GM23338 (cell line): Measurements from ENCODE around the gene SRGAP1. TPM values are rescaled to one million over a fixed set of nuclear protein-coding genes. Genes with fewer than 3 reads are reported as not detected.
A peak's percentile ranks its signal among the peaks of the same experiment; 100 is the strongest.

Experiments
- ATAC-seq: fragments of 200-7000 bp; cut with Tn5 transposase; 3 replicates; pipeline ENCODE4 v1.9.1; 2020
- DNase-seq: peaks from one replicate; pipeline ENCODE4 v3.0.0-alpha.2; 2015; ENCODE audit warnings: low spot score
- H2AFZ ChIP-seq: fragments of 200-600 bp; sonication (generic); 2 replicates; pipeline ENCODE4 v1.8.0; 2016; ENCODE audit warnings: antibody characterized with exemption, mild to moderate bottlenecking, moderate library complexity
- H3F3A ChIP-seq: fragments of 200-600 bp; sonication (generic); replicated peaks from 2 replicates; pipeline ENCODE4 v1.8.0; 2017; ENCODE audit warnings: antibody characterized with exemption, mixed run types, low read depth
- H3K27ac ChIP-seq: fragments of 200-600 bp; sonication (generic); 2 replicates; pipeline ENCODE4 v1.6.1; 2016; ENCODE audit warnings: low read depth
- H3K27me3 ChIP-seq: fragments of 200-600 bp; sonication (generic); 2 replicates; pipeline ENCODE4 v1.8.0; 2016; ENCODE audit warnings: mild to moderate bottlenecking, mixed run types, moderate library complexity; ENCODE audit not compliant: insufficient read depth
- H3K36me3 ChIP-seq: fragments of 200-600 bp; sonication (generic); 2 replicates; pipeline ENCODE4 v1.8.0; 2016; ENCODE audit warnings: mild to moderate bottlenecking; ENCODE audit not compliant: insufficient read depth
- H3K4me1 ChIP-seq: fragments of 200-600 bp; sonication (generic); 2 replicates; pipeline ENCODE4 v1.8.0; 2016; ENCODE audit warnings: mild to moderate bottlenecking, moderate library complexity; ENCODE audit not compliant: insufficient read depth
- H3K4me2 ChIP-seq: fragments of 200-600 bp; sonication (generic); 2 replicates; pipeline ENCODE4 v1.7.1; 2017; ENCODE audit warnings: mixed run types
- H3K4me3 ChIP-seq: fragments of 200-600 bp; sonication (generic); 2 replicates; pipeline ENCODE4 v1.6.1; 2016; ENCODE audit warnings: mixed run types
- H3K79me2 ChIP-seq: fragments of 200-600 bp; sonication (generic); replicated peaks from 2 replicates; pipeline ENCODE4 v1.8.0; 2017; ENCODE audit warnings: mild to moderate bottlenecking; ENCODE audit not compliant: insufficient read depth
- H3K9me2 ChIP-seq: fragments of 200-600 bp; sonication (generic); 2 replicates; pipeline ENCODE4 v1.8.0; 2017; ENCODE audit not compliant: insufficient read depth
- H4K20me1 ChIP-seq: fragments of 200-600 bp; sonication (generic); replicated peaks from 2 replicates; pipeline ENCODE4 v1.8.0; 2017; ENCODE audit warnings: mild to moderate bottlenecking; ENCODE audit not compliant: insufficient read depth
- H3K27ac Mint-ChIP-seq: 2 replicates; pipeline ENCODE4 v1.8.0; 2020; ENCODE audit warnings: inconsistent platforms, mild to moderate bottlenecking, moderate library complexity, mixed read lengths
- H3K27me3 Mint-ChIP-seq: 3 replicates; pipeline ENCODE4 v1.8.0; 2022; ENCODE audit warnings: low read depth, mild to moderate bottlenecking, moderate library complexity, mixed read lengths, inconsistent platforms; ENCODE audit not compliant: insufficient read depth, poor library complexity
- H3K36me3 Mint-ChIP-seq: 3 replicates; pipeline ENCODE4 v1.8.0; 2021; ENCODE audit warnings: low read depth, mild to moderate bottlenecking, inconsistent platforms, moderate library complexity, mixed read lengths
- H3K4me1 Mint-ChIP-seq: 3 replicates; pipeline ENCODE4 v1.8.0; 2020; ENCODE audit warnings: mild to moderate bottlenecking, inconsistent platforms, mixed read lengths
- H3K4me3 Mint-ChIP-seq: 3 replicates; pipeline ENCODE4 v1.8.0; 2021; ENCODE audit warnings: moderate library complexity, mild to moderate bottlenecking, inconsistent platforms, mixed read lengths
- H3K9me3 Mint-ChIP-seq: 3 replicates; pipeline ENCODE4 v1.8.0; 2020; ENCODE audit warnings: moderate library complexity, mild to moderate bottlenecking, inconsistent platforms, mixed read lengths
- CREB1 ChIP-seq: fragments of 250-450 bp; sonication (Bioruptor Pico); IDR thresholded peaks from 2 replicates; pipeline ENCODE4 v1.5.0; 2020; ENCODE audit warnings: low read depth, mild to moderate bottlenecking, moderate library complexity
- CTCF ChIP-seq, 2 experiments: fragments of 200-600 bp in 1 of 2; sonication (generic) in 1 of 2; conservative IDR thresholded peaks; 2 replicates each; pipeline versions ENCODE4 v1.5.1 to v1.6.1; 2016 to 2017; ENCODE audit warnings: antibody characterized with exemption in 2 of 2, low read depth in 2 of 2, mild to moderate bottlenecking in 2 of 2, moderate library complexity in 1 of 2
- EZH2 ChIP-seq: fragments of 200-600 bp; sonication (generic); IDR thresholded peaks from one replicate; pipeline ENCODE4 v1.8.0; 2017; ENCODE audit warnings: antibody characterized with exemption, mild to moderate bottlenecking, low read depth; ENCODE audit not compliant: unreplicated experiment
- EZH2phosphoT487 ChIP-seq: fragments of 200-600 bp; sonication (generic); IDR thresholded peaks from one replicate; pipeline ENCODE4 v1.8.1; 2018; ENCODE audit warnings: antibody characterized with exemption; ENCODE audit not compliant: unreplicated experiment
- JUNB ChIP-seq: IDR thresholded peaks from one replicate; pipeline ENCODE4 v1.6.1; 2016; ENCODE audit warnings: antibody characterized with exemption; ENCODE audit not compliant: unreplicated experiment
- NANOG ChIP-seq: IDR thresholded peaks from 2 replicates; pipeline ENCODE4 v1.6.1; 2016; ENCODE audit warnings: antibody characterized with exemption, borderline replicate concordance
- POLR2AphosphoS5 ChIP-seq: IDR thresholded peaks from 2 replicates; pipeline ENCODE4 v1.6.1; 2016; ENCODE audit warnings: antibody characterized with exemption, low read depth
- STAT1 ChIP-seq: IDR thresholded peaks from one replicate; pipeline ENCODE4 v1.6.1; 2016; ENCODE audit warnings: antibody characterized with exemption; ENCODE audit not compliant: unreplicated experiment
- ZNF114 ChIP-seq: fragments of 250-450 bp; sonication (Bioruptor Pico); IDR thresholded peaks from 2 replicates; pipeline ENCODE4 v1.5.0; 2020; ENCODE audit warnings: mild to moderate bottlenecking, moderate library complexity
- ZNF462 ChIP-seq: fragments of 250-450 bp; sonication (Bioruptor Pico); IDR thresholded peaks from 2 replicates; pipeline ENCODE4 v1.5.0; 2020; ENCODE audit warnings: mild to moderate bottlenecking, moderate library complexity
- polyA plus RNA-seq: library from polyadenylated mRNA; unstranded; fragments of >200 nt; fragmentation: Nextera tagmentation; extraction: Ambion mirVana; gene quantifications from 2 replicates; pipeline ENCODE4 v1.2.1, GENCODE V29; 2016
- total RNA-seq: library from RNA; depleted of rRNA; stranded (reverse); fragments of >200 nt; shearing (Covaris generic); gene quantifications from 2 replicates; pipeline ENCODE4 v1.2.3, GENCODE V29; 2014
- TF ChIP-seq, protein P1 (sequence below): IDR thresholded peaks from 2 replicates; pipeline ENCODE4 v1.6.1; 2016; ENCODE audit warnings: antibody characterized with exemption

Gene SRGAP1
- total and polyA plus RNA-seq, 2 experiments from 2014 or later: 6.1 to 8.1 TPM

DNA sequence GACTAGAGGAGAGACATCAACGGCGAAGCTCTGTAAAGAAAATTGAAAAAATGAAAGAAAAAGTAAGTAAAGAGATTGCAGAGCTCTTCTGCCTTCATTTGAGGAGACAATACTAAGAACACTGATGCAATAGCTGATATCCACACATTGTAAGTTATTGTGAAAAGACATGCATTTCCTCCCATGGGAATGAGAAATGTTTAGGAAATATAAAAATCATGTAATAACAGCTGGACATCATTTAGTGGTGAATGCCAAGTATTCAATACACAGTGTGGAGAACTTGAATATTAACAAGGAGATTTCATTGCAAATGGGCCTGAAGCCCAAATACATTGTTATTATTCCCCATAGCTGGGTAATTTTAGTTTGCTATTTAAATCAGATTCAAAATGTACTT is 198.4 kb downstream of the SRGAP1 start:
- H3K27me3 Mint-ChIP-seq: no peaks in the 10 kb centered on the region
- H3K27me3 ChIP-seq: no peaks in the 10 kb centered on the region
- H3K36me3 ChIP-seq: no peaks in the 10 kb centered on the region
- H4K20me1 ChIP-seq: no peaks in the 10 kb centered on the region
- no peaks in the 10 kb centered on the region for H3K79me2 ChIP-seq
- peak overlapping the region; percentile 89 for H3K27ac Mint-ChIP-seq
- H3F3A ChIP-seq: no peaks in the 10 kb centered on the region
- no peak overlapping the region for H3K4me2 ChIP-seq
- no peak overlapping the region for H3K27ac ChIP-seq
- peaks cover 29% of the 10 kb centered on the region for H3K4me1 Mint-ChIP-seq
- H3K4me1 ChIP-seq: peaks cover 20% of the 10 kb centered on the region
- H3K4me3 ChIP-seq: no peak overlapping the region
- H3K4me3 Mint-ChIP-seq: no peak overlapping the region
- no peak overlapping the region for H2AFZ ChIP-seq
- no peaks in the 10 kb centered on the region for H3K9me2 ChIP-seq
- no peaks in the 10 kb centered on the region for H3K9me3 Mint-ChIP-seq
- ATAC-seq (no peak), DNase-seq (no peak)
- TF ChIP-seq CREB1 (CRISPR knock-in tag) (no peak), ZNF462 (CRISPR knock-in tag) (no peak), EZH2phosphoT487 (no peak), JUNB (no peak), STAT1 (no peak), POLR2AphosphoS5 (no peak), CTCF (conservative IDR thresholded peaks at IDR 0.05; ENCODE audit: low read depth in 2 of 2) (no peak), NANOG (no peak), EZH2 (no peak), ZNF114 (CRISPR knock-in tag) (no peak)
- TF ChIP-seq, protein P1, sequence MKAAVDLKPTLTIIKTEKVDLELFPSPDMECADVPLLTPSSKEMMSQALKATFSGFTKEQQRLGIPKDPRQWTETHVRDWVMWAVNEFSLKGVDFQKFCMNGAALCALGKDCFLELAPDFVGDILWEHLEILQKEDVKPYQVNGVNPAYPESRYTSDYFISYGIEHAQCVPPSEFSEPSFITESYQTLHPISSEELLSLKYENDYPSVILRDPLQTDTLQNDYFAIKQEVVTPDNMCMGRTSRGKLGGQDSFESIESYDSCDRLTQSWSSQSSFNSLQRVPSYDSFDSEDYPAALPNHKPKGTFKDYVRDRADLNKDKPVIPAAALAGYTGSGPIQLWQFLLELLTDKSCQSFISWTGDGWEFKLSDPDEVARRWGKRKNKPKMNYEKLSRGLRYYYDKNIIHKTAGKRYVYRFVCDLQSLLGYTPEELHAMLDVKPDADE: no peak
- no peaks in the 10 kb centered on the region for H3K36me3 Mint-ChIP-seq
